GM12892 (cell line): Measurements from ENCODE around the gene ABLIM3.

ENCODE experiments used
- POLR2A ChIP-seq: IDR thresholded peaks from 2 replicates; pipeline ENCODE4 v1.6.1; 2011; ENCODE audit warnings: low read depth, low read length, control low read depth
- POLR2AphosphoS5 ChIP-seq: IDR thresholded peaks from 2 replicates; pipeline ENCODE4 v1.6.1; 2011; ENCODE audit warnings: low read depth, low read length, control low read depth
- TAF1 ChIP-seq: IDR thresholded peaks from 2 replicates; pipeline ENCODE4 v1.6.1; 2011; ENCODE audit warnings: low read depth, mild to moderate bottlenecking, control low read depth, low read length, borderline replicate concordance

DNA sequence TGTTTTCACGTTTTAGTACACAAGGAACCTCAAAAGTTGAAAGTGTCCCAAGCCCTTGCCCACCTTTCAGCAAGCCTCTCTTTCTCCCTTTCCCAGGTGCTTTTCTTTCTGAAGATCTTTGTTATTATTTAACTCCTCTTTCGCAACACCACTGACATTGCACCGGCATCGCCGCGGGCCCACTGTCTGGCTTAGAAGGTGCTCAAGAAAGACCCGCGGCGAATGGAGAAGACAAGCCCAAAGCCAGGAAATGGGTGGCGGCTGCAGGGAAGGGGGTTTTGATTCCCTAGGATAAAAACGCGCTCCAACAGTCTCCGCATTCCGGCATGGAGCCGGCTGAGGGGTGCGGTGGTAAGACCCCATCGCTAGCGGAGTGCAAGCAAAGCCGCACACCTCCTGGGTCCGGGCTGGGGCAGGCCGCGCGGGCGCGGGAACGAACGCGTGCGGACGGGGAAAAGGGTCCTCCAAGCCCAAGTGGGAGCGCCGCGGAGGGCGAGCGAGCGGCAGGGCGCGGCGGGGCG lies 130.0 kb downstream of the ABLIM3 start:
- TF ChIP-seq POLR2A (no peak), POLR2AphosphoS5 (no peak), TAF1 (no peak)
